Panc1 (cell line): ENCODE measurements around the gene MRPL33. TPM values are rescaled to one million over a fixed set of nuclear protein-coding genes. Genes with fewer than 3 reads are reported as not detected.

Experiments used
- ATAC-seq: fragments of 200-7000 bp; cut with Tn5 transposase; 2 replicates; pipeline ENCODE4 v1.9.1; 2020; ENCODE audit warnings: mild to moderate bottlenecking, moderate library complexity
- Bru-seq: library from RNA; stranded (reverse); fragments of 400-500 nt; gene quantifications from one replicate; lab custom pipeline; 2021; lab: Mats Ljungman, UMichigan
- BruChase-seq, 2 experiments: library from RNA; stranded (reverse); fragments of 400-500 nt; gene quantifications; one replicate each; lab custom pipeline; 2021; lab: Mats Ljungman, UMichigan
- BruUV-seq: library from RNA; stranded (reverse); fragments of 400-500 nt; replicated peaks from 2 replicates; lab custom pipeline; 2021; lab: Mats Ljungman, UMichigan
- CTCF ChIA-PET: fragments of 300-600 bp; sonication (Branson Sonifier 250); formaldehyde crosslinking; loops from one replicate; lab custom pipeline; 2022; ENCODE audit warnings: antibody characterized with exemption; lab: Charles Lee
- POLR2A ChIA-PET: fragments of 300-600 bp; sonication (Branson Sonifier 250); formaldehyde crosslinking; loops from one replicate; lab custom pipeline; 2022; ENCODE audit warnings: antibody characterized with exemption; lab: Charles Lee
- DNase-seq: peaks from one replicate; pipeline ENCODE4 v3.0.0-alpha.2; 2010; ENCODE audit warnings: low read depth, low spot score
- H3K27ac ChIP-seq: 2 replicates; pipeline ENCODE4 v1.5.1; 2011; ENCODE audit warnings: mild to moderate bottlenecking, low read length, inconsistent platforms
- H3K27me3 ChIP-seq: fragments of 200-500 bp; sonication (Bioruptor generic); 2 replicates; pipeline ENCODE4 v1.6.0; 2014; ENCODE audit warnings: low read length, inconsistent platforms; ENCODE audit not compliant: control insufficient read depth, insufficient read depth
- H3K36me3 ChIP-seq: fragments of 200-500 bp; sonication (Bioruptor generic); 2 replicates; pipeline ENCODE4 v1.5.1; 2014; ENCODE audit warnings: inconsistent platforms, mild to moderate bottlenecking, low read length, moderate library complexity; ENCODE audit not compliant: control insufficient read depth, insufficient read depth
- H3K4me1 ChIP-seq: 2 replicates; pipeline ENCODE4 v1.5.1; 2011; ENCODE audit warnings: inconsistent platforms, mild to moderate bottlenecking, low read length, moderate library complexity; ENCODE audit not compliant: control insufficient read depth, insufficient read depth
- H3K4me3 ChIP-seq, 2 experiments: 2 replicates each; pipeline ENCODE4 v1.5.1; 2011 to 2012; ENCODE audit warnings: low read depth in 2 of 2, low read length in 2 of 2, mild to moderate bottlenecking in 2 of 2, inconsistent platforms in 1 of 2, moderate library complexity in 1 of 2
- H3K9me3 ChIP-seq: fragments of 200-500 bp; sonication (Bioruptor generic); 2 replicates; pipeline ENCODE4 v1.5.1; 2014; ENCODE audit warnings: low read depth, mild to moderate bottlenecking, inconsistent platforms, low read length, moderate library complexity; ENCODE audit not compliant: control insufficient read depth, insufficient read depth
- POLR2AphosphoS5 ChIP-seq: IDR thresholded peaks from 2 replicates; pipeline ENCODE4 v1.6.1; 2012; ENCODE audit warnings: mild to moderate bottlenecking, low read depth, low read length, moderate library complexity
- SIN3A ChIP-seq: IDR thresholded peaks from 2 replicates; pipeline ENCODE4 v1.6.1; 2012; ENCODE audit warnings: low read depth, mild to moderate bottlenecking, low read length, moderate library complexity, borderline replicate concordance; ENCODE audit not compliant: insufficient read depth
- TCF7L2 ChIP-seq: IDR thresholded peaks from 2 replicates; pipeline ENCODE4 v1.6.1; 2011; ENCODE audit warnings: mild to moderate bottlenecking, low read depth, low read length, inconsistent platforms
- in situ Hi-C: cut with HindIII; loops from 2 replicates; pipeline ENCODE4 v1.10.0; 2016; ENCODE audit warnings: low sequenced_read_pairs, low pct_unique_long_range_greater_than_20kb
- intact Hi-C: fragments of 100-400 bp; cut with micrococcal nuclease; formaldehyde crosslinking; loops from one replicate; pipeline ENCODE4 v1.10.0; 2022; ENCODE audit not compliant: unreplicated experiment
- long read RNA-seq: library from polyadenylated mRNA; unstranded; transcript quantifications from one replicate; pipeline ENCODE4 v2.0.0, GENCODE V29; 2021; ENCODE audit not compliant: unreplicated experiment
- polyA plus RNA-seq: library from polyadenylated mRNA; unstranded; fragments of >200 nt; gene quantifications from one replicate; pipeline ENCODE4 v1.2.1, GENCODE V29; 2012; ENCODE audit warnings: missing spikeins; ENCODE audit not compliant: insufficient read length
- total RNA-seq: library from RNA; stranded (reverse); gene quantifications from one replicate; pipeline ENCODE4 v1.2.1, GENCODE V29; 2021; ENCODE audit not compliant: unreplicated experiment
- TF ChIP-seq, protein P1 (sequence below), 2 experiments: IDR thresholded peaks; 2 replicates each; pipeline ENCODE4 v1.6.1; 2011 to 2012; ENCODE audit warnings: low read depth in 2 of 2, control low read depth in 1 of 2, low read length in 1 of 2, mild to moderate bottlenecking in 1 of 2, moderate library complexity in 1 of 2; ENCODE audit not compliant: insufficient read depth in 1 of 2
- TF ChIP-seq, protein P2 (sequence below): fragments of 450-650 bp; IDR thresholded peaks from 2 replicates; pipeline ENCODE4 v1.5.1; 2017; ENCODE audit warnings: mild to moderate bottlenecking

Gene MRPL33
- total RNA-seq (61.6 TPM), Bru-seq, nascent RNA (percentile 93 among the genes with signal in this experiment), BruChase-seq, experiment 1, labeled RNA remaining after a 2-hour chase (percentile 80 among the genes with signal in this experiment), BruChase-seq, experiment 2, labeled RNA remaining after a 6-hour chase (percentile 75 among the genes with signal in this experiment)
- polyA plus RNA-seq: 51.7 TPM
- long read RNA-seq, transcript MRPL33-201 (4 exons, 518 nt): minor isoform, 12 of 119 reads
- long read RNA-seq, transcript MRPL33-202 (3 exons, 404 nt): major isoform, 32 of 119 reads
- long read RNA-seq, partial matches to known transcripts: 67 of 119 reads
- long read RNA-seq, other reads (novel, unspliced or antisense): 8 of 119 reads

DNA sequence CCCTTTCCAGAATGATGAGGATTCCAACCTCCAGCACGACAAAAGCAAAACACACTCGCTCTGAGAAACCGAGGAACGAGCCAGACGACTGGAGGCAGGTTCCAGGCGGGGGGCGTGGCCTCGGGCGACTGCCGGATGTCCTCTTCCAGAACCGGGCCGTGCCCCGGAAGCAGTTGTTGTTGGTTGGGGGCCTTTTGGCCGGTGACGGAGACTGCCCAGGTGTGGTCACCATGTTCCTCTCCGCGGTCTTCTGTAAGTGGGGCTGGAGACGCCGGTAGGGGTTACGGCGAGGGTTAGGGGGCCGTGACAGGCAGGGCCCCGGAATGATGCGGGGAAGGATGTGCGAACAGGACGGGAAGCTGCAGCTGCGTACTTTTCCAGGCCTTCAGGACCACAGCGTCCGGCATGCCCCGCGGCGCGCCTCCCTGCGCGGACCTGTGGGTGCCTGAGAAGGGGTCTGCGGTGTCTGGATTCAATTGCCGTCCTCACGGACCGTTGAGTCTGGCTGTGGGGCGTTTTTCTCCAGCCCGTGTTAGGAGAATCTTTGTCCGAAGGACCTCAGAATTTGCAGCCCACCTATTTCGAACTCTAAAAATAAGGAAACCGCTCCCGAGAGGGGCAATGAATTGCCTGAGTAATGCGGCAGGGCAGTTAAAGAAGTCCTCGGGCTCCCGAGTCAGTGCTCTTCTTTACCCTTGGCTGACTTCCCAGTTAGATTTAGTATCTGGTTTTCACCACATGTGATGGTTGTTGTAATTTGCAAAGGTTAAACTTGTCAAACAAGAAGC, at the start of gene MRPL33:
Gene MRPL33 (plus strand): TSS at position 172 of the 788 bp plus-strand sequence. CDS start 59 bp downstream, at position 231.
- in situ Hi-C loops (no loop called here), intact Hi-C loops (no loop called here)
- POLR2A ChIA-PET: interaction anchor here (0.6 kb wide), 1 partner anchor 87 kb away, joined by 8 read pairs; no protein-coding TSS in a partner anchor
- peak; percentile 100 for ATAC-seq
- H3K27ac ChIP-seq: peak within 1 kb of the TSS; percentile 88
- H3K9me3 ChIP-seq: no peaks in the 10 kb centered on the region
- TF ChIP-seq, protein P1, sequence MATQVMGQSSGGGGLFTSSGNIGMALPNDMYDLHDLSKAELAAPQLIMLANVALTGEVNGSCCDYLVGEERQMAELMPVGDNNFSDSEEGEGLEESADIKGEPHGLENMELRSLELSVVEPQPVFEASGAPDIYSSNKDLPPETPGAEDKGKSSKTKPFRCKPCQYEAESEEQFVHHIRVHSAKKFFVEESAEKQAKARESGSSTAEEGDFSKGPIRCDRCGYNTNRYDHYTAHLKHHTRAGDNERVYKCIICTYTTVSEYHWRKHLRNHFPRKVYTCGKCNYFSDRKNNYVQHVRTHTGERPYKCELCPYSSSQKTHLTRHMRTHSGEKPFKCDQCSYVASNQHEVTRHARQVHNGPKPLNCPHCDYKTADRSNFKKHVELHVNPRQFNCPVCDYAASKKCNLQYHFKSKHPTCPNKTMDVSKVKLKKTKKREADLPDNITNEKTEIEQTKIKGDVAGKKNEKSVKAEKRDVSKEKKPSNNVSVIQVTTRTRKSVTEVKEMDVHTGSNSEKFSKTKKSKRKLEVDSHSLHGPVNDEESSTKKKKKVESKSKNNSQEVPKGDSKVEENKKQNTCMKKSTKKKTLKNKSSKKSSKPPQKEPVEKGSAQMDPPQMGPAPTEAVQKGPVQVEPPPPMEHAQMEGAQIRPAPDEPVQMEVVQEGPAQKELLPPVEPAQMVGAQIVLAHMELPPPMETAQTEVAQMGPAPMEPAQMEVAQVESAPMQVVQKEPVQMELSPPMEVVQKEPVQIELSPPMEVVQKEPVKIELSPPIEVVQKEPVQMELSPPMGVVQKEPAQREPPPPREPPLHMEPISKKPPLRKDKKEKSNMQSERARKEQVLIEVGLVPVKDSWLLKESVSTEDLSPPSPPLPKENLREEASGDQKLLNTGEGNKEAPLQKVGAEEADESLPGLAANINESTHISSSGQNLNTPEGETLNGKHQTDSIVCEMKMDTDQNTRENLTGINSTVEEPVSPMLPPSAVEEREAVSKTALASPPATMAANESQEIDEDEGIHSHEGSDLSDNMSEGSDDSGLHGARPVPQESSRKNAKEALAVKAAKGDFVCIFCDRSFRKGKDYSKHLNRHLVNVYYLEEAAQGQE (IDR thresholded peaks at IDR 0.05; ENCODE audit: insufficient read depth in 1 of 2, low read depth in 2 of 2, low read length in 1 of 2): 0 out of 4 replicates have a peak, but pooled peaks of 1 of the 2 experiments have one; percentile 52
- no peak for TF ChIP-seq TCF7L2
- TF ChIP-seq, protein P2, sequence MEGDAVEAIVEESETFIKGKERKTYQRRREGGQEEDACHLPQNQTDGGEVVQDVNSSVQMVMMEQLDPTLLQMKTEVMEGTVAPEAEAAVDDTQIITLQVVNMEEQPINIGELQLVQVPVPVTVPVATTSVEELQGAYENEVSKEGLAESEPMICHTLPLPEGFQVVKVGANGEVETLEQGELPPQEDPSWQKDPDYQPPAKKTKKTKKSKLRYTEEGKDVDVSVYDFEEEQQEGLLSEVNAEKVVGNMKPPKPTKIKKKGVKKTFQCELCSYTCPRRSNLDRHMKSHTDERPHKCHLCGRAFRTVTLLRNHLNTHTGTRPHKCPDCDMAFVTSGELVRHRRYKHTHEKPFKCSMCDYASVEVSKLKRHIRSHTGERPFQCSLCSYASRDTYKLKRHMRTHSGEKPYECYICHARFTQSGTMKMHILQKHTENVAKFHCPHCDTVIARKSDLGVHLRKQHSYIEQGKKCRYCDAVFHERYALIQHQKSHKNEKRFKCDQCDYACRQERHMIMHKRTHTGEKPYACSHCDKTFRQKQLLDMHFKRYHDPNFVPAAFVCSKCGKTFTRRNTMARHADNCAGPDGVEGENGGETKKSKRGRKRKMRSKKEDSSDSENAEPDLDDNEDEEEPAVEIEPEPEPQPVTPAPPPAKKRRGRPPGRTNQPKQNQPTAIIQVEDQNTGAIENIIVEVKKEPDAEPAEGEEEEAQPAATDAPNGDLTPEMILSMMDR: no peak
- TF ChIP-seq POLR2AphosphoS5: peak; percentile 92
- TF ChIP-seq SIN3A: peak; percentile 73; the same call in 1 of the 2 replicates
- H3K27me3 ChIP-seq: no peaks in the 10 kb centered on the region
- H3K36me3 ChIP-seq: peaks cover 3% of the 10 kb centered on the region
- peak; percentile 78 for DNase-seq
- CTCF ChIA-PET: no interaction called here
- peaks cover 18% of the 10 kb centered on the region for H3K4me1 ChIP-seq
- H3K4me3 ChIP-seq: peak within 1 kb of the TSS; percentile 86 to 93
- TSS peak; percentile 70 for BruUV-seq

DNA sequence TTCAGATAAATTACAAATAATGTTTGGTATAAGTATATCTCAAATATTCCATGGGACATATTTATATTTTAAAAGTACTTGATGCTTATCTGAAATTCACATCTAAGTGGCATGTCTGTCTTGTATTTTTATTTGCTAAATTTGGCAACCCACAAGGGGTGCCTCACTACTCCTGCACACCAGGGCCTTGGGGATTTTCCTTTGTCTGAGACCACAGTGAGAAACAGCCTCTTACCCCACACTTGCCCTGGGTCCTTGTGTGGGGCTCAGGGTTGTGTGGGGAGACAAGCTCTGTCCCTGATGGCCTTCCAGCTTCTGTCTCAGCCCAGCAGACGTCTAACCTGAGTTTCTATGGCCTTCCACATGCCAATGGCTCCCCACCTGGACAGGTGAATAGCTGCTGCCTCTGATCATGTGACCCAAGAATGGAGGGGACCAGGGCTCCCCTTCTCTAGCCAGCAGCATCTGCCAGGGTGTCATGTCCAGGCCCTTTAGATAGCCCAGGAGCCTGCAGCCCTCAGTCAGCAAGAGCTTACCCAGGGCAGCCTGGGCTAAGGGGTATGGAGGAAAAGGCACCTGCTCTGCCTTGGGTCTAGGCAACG, 49.5 kb upstream of the MRPL33 start:
- intact Hi-C loops (no loop called here), in situ Hi-C loops (no loop called here)
- no peak overlapping the region for H3K4me3 ChIP-seq
- ChIA-PET CTCF (interaction anchor here (0.6 kb wide), 1 partner anchor 679 kb away, joined by 3 read pairs; no protein-coding TSS in a partner anchor), POLR2A (interaction anchor here (0.6 kb wide), 1 partner anchor 68 kb away, joined by 3 read pairs; no protein-coding TSS in a partner anchor)
- H3K4me1 ChIP-seq: peaks cover 11% of the 10 kb centered on the region
- ATAC-seq: no peak
- no peak for DNase-seq
- no peaks in the 10 kb centered on the region for H3K36me3 ChIP-seq
- BruUV-seq: no TSS peak
- TF ChIP-seq POLR2AphosphoS5: no peak
- TF ChIP-seq, protein P1 (IDR thresholded peaks at IDR 0.05; ENCODE audit: insufficient read depth in 1 of 2, low read depth in 2 of 2, low read length in 1 of 2): no peak
- TF ChIP-seq TCF7L2: no peak
- no peak for TF ChIP-seq SIN3A
- no peak overlapping the region for H3K27ac ChIP-seq
- H3K9me3 ChIP-seq: no peaks in the 10 kb centered on the region
- H3K27me3 ChIP-seq: no peaks in the 10 kb centered on the region
